HEK293 (cell line): ENCODE measurements around the gene SMTN.

Experiments used
- KLF16 ChIP-seq: fragments of 450-650 bp; formaldehyde crosslinking; IDR thresholded peaks from 2 replicates; pipeline ENCODE4 v1.5.1; 2017; ENCODE audit warnings: missing biosample characterization, missing genetic modification characterization
- TSHZ1 ChIP-seq: fragments of 450-650 bp; formaldehyde crosslinking; IDR thresholded peaks from 2 replicates; pipeline ENCODE4 v1.5.1; 2016; ENCODE audit warnings: missing biosample characterization, missing genetic modification characterization, borderline replicate concordance
- ZBTB20 ChIP-seq: fragments of 450-650 bp; formaldehyde crosslinking; IDR thresholded peaks from 2 replicates; pipeline ENCODE4 v1.5.1; 2016; ENCODE audit warnings: missing biosample characterization, missing genetic modification characterization
- ZBTB7A ChIP-seq: fragments of 450-650 bp; formaldehyde crosslinking; IDR thresholded peaks from 2 replicates; pipeline ENCODE4 v1.5.1; 2016; ENCODE audit warnings: low read depth, missing biosample characterization, missing genetic modification characterization
- ZNF558 ChIP-seq: fragments of 450-650 bp; formaldehyde crosslinking; IDR thresholded peaks from 2 replicates; pipeline ENCODE4 v1.5.1; 2016; ENCODE audit warnings: missing biosample characterization, missing genetic modification characterization
- ZNF600 ChIP-seq: fragments of 450-650 bp; formaldehyde crosslinking; IDR thresholded peaks from 2 replicates; pipeline ENCODE4 v1.5.1; 2016; ENCODE audit warnings: missing biosample characterization, missing genetic modification characterization
- TF ChIP-seq, protein P1 (sequence below): fragments of 450-650 bp; formaldehyde crosslinking; IDR thresholded peaks from 2 replicates; pipeline ENCODE4 v1.5.1; 2016; ENCODE audit warnings: missing biosample characterization, missing genetic modification characterization
- TF ChIP-seq, protein P2 (sequence below): sonication (generic); formaldehyde crosslinking; IDR thresholded peaks from 2 replicates; pipeline ENCODE4 v1.8.1; 2022; ENCODE audit warnings: mild to moderate bottlenecking, moderate library complexity, missing genetic modification reagents

DNA sequence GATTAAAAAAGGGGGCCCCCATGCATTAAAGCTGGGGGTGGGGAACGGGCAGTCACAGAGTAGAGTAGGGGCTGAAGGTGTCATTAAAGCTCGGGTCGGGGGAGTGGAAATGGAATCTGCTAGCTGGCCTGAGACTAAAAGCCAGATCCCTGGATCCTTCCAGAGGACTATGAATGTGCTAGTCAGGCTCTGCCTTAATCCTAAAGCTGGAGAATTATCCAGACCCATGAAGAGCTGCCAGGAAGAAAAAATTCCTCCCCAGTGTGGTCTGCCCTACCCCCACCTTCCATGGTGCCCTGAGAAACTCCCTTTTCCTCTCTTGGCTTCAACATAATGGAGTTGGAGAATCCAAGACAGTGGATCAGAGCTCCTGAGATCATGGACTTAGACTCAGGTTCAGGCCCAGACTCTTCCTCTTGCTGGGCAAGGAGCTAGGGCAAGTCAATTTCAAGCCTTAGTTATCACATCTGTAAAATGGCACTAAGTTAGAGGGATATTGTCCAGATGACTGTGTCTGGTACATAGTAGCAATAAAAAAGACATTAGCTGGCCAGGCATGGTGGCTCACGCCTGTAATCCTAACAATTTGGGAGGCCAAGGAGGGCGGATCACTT, 24.0 kb upstream of the SMTN start:
- TF ChIP-seq, protein P1, sequence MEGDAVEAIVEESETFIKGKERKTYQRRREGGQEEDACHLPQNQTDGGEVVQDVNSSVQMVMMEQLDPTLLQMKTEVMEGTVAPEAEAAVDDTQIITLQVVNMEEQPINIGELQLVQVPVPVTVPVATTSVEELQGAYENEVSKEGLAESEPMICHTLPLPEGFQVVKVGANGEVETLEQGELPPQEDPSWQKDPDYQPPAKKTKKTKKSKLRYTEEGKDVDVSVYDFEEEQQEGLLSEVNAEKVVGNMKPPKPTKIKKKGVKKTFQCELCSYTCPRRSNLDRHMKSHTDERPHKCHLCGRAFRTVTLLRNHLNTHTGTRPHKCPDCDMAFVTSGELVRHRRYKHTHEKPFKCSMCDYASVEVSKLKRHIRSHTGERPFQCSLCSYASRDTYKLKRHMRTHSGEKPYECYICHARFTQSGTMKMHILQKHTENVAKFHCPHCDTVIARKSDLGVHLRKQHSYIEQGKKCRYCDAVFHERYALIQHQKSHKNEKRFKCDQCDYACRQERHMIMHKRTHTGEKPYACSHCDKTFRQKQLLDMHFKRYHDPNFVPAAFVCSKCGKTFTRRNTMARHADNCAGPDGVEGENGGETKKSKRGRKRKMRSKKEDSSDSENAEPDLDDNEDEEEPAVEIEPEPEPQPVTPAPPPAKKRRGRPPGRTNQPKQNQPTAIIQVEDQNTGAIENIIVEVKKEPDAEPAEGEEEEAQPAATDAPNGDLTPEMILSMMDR (tag by site-specific recombination), result no peak
- TF ChIP-seq ZBTB7A (tag by site-specific recombination) (no peak), TSHZ1 (tag by site-specific recombination) (no peak), ZNF600 (no peak), KLF16 (tag by site-specific recombination) (no peak), ZNF558 (tag by site-specific recombination) (no peak), ZBTB20 (tag by site-specific recombination) (no peak)
- TF ChIP-seq, protein P2, sequence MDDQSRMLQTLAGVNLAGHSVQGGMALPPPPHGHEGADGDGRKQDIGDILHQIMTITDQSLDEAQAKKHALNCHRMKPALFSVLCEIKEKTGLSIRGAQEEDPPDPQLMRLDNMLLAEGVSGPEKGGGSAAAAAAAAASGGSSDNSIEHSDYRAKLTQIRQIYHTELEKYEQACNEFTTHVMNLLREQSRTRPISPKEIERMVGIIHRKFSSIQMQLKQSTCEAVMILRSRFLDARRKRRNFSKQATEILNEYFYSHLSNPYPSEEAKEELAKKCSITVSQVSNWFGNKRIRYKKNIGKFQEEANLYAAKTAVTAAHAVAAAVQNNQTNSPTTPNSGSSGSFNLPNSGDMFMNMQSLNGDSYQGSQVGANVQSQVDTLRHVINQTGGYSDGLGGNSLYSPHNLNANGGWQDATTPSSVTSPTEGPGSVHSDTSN, result no peak
